ENCODE data around the gene ZNF333. TPM values are rescaled to one million over a fixed set of nuclear protein-coding genes. Genes with fewer than 3 reads are reported as not detected.
A peak's percentile ranks its signal among the peaks of the same experiment; 100 is the strongest.
"Not testable (repeated sequence)": the region's sequence is repeated elsewhere in the genome, so short reads cannot be mapped to it uniquely, and the experiment has no call there.

Gene ZNF333
- total RNA-seq, 1 experiment from 2014 or later, result 6.8 TPM

- no peak overlapping the region for H3K4me3 ChIP-seq (ENCODE audit: insufficient read depth, low read depth, low read length)
- no peak for DNase-seq
- H3K27me3 ChIP-seq (ENCODE audit: control insufficient read depth, insufficient read depth, low read length), result no peaks in the 10 kb centered on the region
- peaks cover 3% of the 10 kb centered on the region for H3K36me3 ChIP-seq (replicated peaks; ENCODE audit: control insufficient read depth, insufficient read depth, low read length)
Measured at GRCh38 chr19:14768001-14768400, 78.2 kb downstream of the ZNF333 start.

- Histone ChIP-seq H3K27me3 (ENCODE audit: control insufficient read depth, insufficient read depth, low read length) (no peaks in the 10 kb centered on the region), H3K36me3 (replicated peaks; ENCODE audit: control insufficient read depth, insufficient read depth, low read length) (peaks cover 3% of the 10 kb centered on the region), H3K4me3 (ENCODE audit: insufficient read depth, low read depth, low read length) (no peak overlapping the region)
- no peak for DNase-seq
Measured at GRCh38 chr19:14769201-14769600, 79.4 kb downstream of the ZNF333 start.

- H3K27me3 ChIP-seq (ENCODE audit: control insufficient read depth, insufficient read depth, low read length), result no peaks in the 10 kb centered on the region
- H3K4me3 ChIP-seq (ENCODE audit: insufficient read depth, low read depth, low read length), result no peak overlapping the region
- no peak for DNase-seq
- H3K36me3 ChIP-seq (replicated peaks; ENCODE audit: control insufficient read depth, insufficient read depth, low read length), result peaks cover 3% of the 10 kb centered on the region
Measured at GRCh38 chr19:14770136-14770535, 80.3 kb downstream of the ZNF333 start.

GRCh38 chr19:14770944-14771839 lies 81.3 kb downstream of the ZNF333 start:
- Histone ChIP-seq H3K27me3 (ENCODE audit: control insufficient read depth, insufficient read depth, low read length) (no peaks in the 10 kb centered on the region), H3K36me3 (replicated peaks; ENCODE audit: control insufficient read depth, insufficient read depth, low read length) (peaks cover 3% of the 10 kb centered on the region), H3K4me3 (ENCODE audit: insufficient read depth, low read depth, low read length) (no peak overlapping the region)
- DNase-seq, result no peak

- Histone ChIP-seq H3K36me3 (replicated peaks; ENCODE audit: control insufficient read depth, insufficient read depth, low read length) (peaks cover 3% of the 10 kb centered on the region), H3K4me3 (ENCODE audit: insufficient read depth, low read depth, low read length) (no peak overlapping the region), H3K27me3 (ENCODE audit: control insufficient read depth, insufficient read depth, low read length) (no peaks in the 10 kb centered on the region)
- no peak for DNase-seq
Measured at GRCh38 chr19:14772467-14772866, 82.6 kb downstream of the ZNF333 start.

- Histone ChIP-seq H3K27me3 (ENCODE audit: control insufficient read depth, insufficient read depth, low read length) (no peaks in the 10 kb centered on the region), H3K36me3 (replicated peaks; ENCODE audit: control insufficient read depth, insufficient read depth, low read length) (peaks cover 3% of the 10 kb centered on the region), H3K4me3 (ENCODE audit: insufficient read depth, low read depth, low read length) (no peak overlapping the region)
- DNase-seq, result no peak
Measured at GRCh38 chr19:14772995-14773394, 83.1 kb downstream of the ZNF333 start.

GRCh38 chr19:14773722-14774121 lies 83.9 kb downstream of the ZNF333 start:
- not testable (repeated sequence) for DNase-seq; H3K36me3 ChIP-seq (replicated peaks; ENCODE audit: control insufficient read depth, insufficient read depth, low read length); H3K27me3 ChIP-seq (ENCODE audit: control insufficient read depth, insufficient read depth, low read length); H3K4me3 ChIP-seq (ENCODE audit: insufficient read depth, low read depth, low read length)

GRCh38 chr19:14774373-14774772 lies 84.5 kb downstream of the ZNF333 start:
- no peak for DNase-seq
- H3K27me3 ChIP-seq (ENCODE audit: control insufficient read depth, insufficient read depth, low read length), result no peaks in the 10 kb centered on the region
- H3K4me3 ChIP-seq (ENCODE audit: insufficient read depth, low read depth, low read length), result no peak overlapping the region
- H3K36me3 ChIP-seq (replicated peaks; ENCODE audit: control insufficient read depth, insufficient read depth, low read length), result peaks cover 2% of the 10 kb centered on the region

GRCh38 chr19:14775326-14775725 lies 85.5 kb downstream of the ZNF333 start:
- H3K36me3 ChIP-seq (replicated peaks; ENCODE audit: control insufficient read depth, insufficient read depth, low read length); H3K4me3 ChIP-seq (ENCODE audit: insufficient read depth, low read depth, low read length); DNase-seq; H3K27me3 ChIP-seq (ENCODE audit: control insufficient read depth, insufficient read depth, low read length): not testable (repeated sequence)

- DNase-seq, result peak; percentile 44
- H3K4me3 ChIP-seq (ENCODE audit: insufficient read depth, low read depth, low read length), result peak overlapping the region; percentile 44; the same call in 1 of the 2 replicates
- no peaks in the 10 kb centered on the region for H3K27me3 ChIP-seq (ENCODE audit: control insufficient read depth, insufficient read depth, low read length)
- H3K36me3 ChIP-seq (replicated peaks; ENCODE audit: control insufficient read depth, insufficient read depth, low read length), result no peaks in the 10 kb centered on the region; the same call in 1 of the 2 replicates
Measured at GRCh38 chr19:14775869-14776586, 86.2 kb downstream of the ZNF333 start.

- DNase-seq; H3K27me3 ChIP-seq (ENCODE audit: control insufficient read depth, insufficient read depth, low read length); H3K36me3 ChIP-seq (replicated peaks; ENCODE audit: control insufficient read depth, insufficient read depth, low read length); H3K4me3 ChIP-seq (ENCODE audit: insufficient read depth, low read depth, low read length): not testable (repeated sequence)
Measured at GRCh38 chr19:14777645-14778044, 87.8 kb downstream of the ZNF333 start.

GRCh38 chr19:14778110-14778845 lies 88.4 kb downstream of the ZNF333 start, which contains the start of gene ADGRE2:
Gene ADGRE2 (minus strand): TSS chr19:14778560. CDS start chr19:14776756, 1,804 bp downstream.
- not testable (repeated sequence) for H3K36me3 ChIP-seq (replicated peaks; ENCODE audit: control insufficient read depth, insufficient read depth, low read length); H3K27me3 ChIP-seq (ENCODE audit: control insufficient read depth, insufficient read depth, low read length); DNase-seq; H3K4me3 ChIP-seq (ENCODE audit: insufficient read depth, low read depth, low read length)

GRCh38 chr19:14779151-14779550 lies 89.3 kb downstream of the ZNF333 start:
- Histone ChIP-seq H3K27me3 (ENCODE audit: control insufficient read depth, insufficient read depth, low read length) (no peaks in the 10 kb centered on the region), H3K4me3 (ENCODE audit: insufficient read depth, low read depth, low read length) (no peak overlapping the region), H3K36me3 (replicated peaks; ENCODE audit: control insufficient read depth, insufficient read depth, low read length) (no peaks in the 10 kb centered on the region)
- no peak for DNase-seq

- not testable (repeated sequence) for H3K36me3 ChIP-seq (replicated peaks; ENCODE audit: control insufficient read depth, insufficient read depth, low read length); H3K27me3 ChIP-seq (ENCODE audit: control insufficient read depth, insufficient read depth, low read length); H3K4me3 ChIP-seq (ENCODE audit: insufficient read depth, low read depth, low read length); DNase-seq
Measured at GRCh38 chr19:14780622-14781225, 90.9 kb downstream of the ZNF333 start.

Measured in H7 (cell line).